T-helper 1 cell (primary cell): ENCODE data around the gene AFF1.
"Not testable (repeated sequence)": the region's sequence is repeated elsewhere in the genome, so short reads cannot be mapped to it uniquely, and the experiment has no call there.

Experiments
- DNase-seq, 5 donors: peaks; one replicate each; pipeline ENCODE4 v3.0.0-alpha.2; 2012 to 2020

Gene AFF1

DNA sequence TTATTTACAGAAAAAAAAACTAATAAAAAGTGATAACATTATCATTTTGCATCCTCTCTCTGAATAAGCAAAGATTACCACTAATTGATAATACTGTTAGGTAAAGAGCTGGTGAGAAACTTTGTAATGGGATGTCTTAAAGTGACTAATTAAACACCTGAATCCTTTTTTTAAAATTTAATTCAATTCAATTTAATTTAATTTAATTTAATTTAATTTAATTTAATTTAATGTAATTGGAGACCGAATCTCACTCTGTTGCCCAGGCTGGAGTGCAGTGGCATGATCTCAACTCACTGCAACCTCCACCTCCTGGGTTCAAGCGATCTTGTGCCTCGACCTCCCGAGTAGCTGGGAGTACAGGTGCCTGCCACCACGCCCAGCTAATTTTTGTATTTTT, 51.0 kb downstream of the AFF1 start:
- DNase-seq: not testable (repeated sequence)

DNA sequence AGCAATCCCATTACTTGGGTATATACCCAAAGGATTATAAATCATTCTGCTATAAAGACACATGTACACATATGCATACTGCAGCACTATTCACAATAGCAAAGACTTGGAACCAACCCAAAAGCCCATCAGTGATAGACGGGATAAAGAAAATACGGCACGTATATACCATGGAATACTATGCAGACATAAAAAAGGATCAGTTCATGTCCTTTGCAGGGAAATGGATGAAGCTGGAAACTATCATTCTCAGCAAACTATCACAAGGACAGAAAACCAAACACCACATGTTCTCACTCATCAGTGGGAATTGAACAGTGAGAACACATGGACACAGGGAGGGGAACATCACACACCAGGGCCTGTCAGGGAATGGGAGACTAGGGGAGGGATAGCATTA, 54.8 kb downstream of the AFF1 start:
- DNase-seq: not testable (repeated sequence)

DNA sequence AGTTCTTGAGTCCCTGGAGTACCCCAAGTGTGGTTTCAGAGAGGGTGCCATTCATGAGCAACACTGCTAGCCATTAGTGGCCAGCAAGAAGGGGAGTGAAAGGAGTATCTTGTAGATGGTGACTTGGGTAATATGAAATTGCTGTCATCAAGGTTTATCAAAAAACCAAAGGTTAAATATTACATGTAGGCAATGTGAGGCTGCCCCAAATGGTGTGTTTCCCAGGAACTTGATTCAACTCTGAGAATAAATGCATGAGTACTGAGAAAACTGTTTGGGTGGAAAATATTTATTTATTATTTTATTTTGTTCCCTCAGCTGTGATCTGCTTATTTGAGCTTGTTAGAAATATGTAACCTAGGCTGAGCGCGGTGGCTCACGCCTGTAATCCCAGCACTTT, 55.7 kb downstream of the AFF1 start:
- DNase-seq: no peak

DNA sequence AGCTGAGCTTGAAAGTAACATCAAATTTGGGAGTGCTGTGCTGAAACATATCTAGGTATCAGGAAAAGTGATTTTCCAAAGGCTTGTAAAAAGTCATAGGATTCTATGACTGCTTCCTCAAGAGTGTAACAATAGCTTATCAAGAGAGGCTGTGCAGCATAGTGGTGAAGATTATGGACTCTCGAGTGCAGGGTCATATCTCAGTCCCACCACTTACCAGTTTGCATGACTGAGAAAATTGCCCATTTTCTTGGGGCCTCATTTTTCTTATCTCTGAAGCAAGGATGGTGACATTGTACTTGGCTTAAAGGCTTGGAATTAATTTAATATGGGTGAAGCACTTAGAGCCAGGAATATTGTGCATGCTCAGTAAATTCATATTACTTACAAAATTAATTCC, 57.2 kb downstream of the AFF1 start:
- no peak for DNase-seq

DNA sequence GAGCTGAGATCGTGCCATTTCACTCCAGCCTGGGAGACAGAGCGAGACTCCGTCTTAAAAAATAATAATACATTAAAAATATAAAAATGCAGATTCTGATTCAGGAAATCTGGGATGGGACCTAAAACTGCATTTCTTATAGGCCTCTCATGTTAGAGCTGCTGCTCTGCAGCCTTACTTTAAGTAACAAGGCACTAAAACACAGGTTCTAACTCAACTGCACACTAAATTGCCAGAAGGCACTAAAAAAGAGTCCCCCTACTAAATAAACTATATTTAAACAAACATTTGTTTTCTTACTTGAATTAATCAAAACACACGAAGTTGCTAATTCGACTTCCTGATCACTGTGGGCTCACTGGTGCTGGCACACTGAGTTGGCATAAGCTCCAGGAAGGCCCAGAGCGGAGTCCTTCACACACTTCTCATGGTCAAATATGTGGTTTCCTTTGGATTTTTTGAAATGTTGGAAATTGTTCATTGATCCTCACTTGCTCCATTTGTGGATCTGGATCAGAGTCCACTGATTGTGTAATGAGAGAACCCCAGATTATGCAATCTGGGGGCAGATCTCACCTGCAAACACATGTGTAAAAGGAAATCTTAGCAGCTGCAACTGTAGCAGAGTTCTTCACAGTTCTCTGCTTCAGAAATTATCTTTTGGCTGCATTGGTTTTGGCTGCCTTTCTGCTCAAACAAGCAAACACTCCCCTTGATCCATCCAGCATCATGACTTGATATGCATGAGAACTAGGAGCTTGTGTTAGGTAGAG, 59.3 kb downstream of the AFF1 start:
- no peak for DNase-seq

DNA sequence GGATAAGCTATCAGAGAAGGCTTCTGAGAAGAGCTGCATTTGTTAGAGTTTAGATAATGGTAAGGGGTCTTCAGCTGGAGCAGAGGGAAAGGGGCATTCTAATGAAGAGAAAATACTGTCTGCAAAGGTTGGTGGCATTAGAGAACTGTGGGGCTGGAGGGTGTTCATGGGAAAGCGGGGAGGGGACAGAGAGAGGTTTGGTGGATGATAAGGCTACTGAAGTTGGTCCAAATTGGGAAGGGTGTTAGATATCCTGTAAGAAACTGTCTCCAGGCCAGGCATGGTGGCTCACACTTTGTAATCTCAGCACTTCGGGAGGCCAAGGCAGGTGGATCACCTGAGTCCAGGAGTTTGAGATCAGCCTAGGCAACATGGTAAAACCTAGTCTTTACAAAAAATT, 59.9 kb downstream of the AFF1 start:
- no peak for DNase-seq

DNA sequence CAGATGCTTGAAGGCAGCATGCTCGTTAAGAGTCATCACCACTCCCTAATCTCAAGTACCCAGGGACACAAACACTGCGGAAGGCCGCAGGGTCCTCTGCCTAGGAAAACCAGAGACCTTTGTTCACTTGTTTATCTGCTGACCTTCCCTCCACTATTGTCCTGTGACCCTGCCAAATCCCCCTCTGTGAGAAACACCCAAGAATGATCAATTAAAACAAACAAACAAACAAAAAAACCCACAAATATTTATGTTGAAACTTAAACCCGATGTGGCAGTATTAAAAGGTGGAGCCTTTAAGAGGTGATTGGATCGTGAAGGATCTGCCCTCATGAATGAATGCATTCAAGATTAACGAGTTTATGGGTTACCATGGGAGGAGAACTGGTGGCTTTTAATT, 61.7 kb downstream of the AFF1 start:
- not testable (repeated sequence) for DNase-seq

DNA sequence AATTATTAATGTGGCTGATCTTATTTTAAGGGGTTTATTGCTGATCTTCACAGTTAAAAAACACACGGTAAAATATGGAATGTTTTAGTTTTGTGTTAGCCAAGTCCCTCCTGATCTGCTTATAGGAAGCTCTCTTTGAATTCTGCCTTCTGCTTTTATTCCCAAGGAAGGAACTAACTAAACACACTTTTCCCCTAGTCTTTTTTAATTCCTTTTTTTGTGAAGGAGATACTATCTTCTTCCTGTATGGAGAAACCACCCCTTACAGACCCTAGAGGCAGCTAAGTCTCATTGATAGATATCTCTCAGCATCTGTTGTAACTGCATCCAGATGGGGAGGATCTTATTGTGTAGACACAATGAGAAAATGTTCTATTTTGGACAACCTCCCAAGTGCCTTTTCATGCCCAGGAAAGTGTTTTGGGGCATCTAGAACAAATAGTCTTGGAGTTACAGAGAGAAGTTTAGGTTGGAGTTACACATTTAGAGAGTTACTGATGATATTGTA, 64.4 kb downstream of the AFF1 start:
- no peak for DNase-seq

DNA sequence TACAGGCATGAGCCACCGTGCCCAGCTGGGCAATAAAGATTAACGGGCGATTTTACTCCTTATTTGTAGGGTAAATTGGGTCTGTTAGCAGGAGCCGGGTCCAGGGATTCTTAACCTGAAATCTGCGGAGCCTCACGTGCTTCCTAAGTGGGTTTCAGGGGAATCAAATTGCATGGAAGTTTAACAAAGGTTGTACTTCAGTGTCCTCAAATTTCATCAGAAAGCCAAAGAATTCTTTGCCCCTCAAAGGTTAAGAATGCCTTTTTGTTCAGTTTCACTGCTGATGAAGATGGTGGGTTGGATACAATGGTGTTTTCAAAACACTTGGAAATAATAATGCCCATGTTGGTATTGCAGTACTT, 67.9 kb downstream of the AFF1 start:
- DNase-seq: no peak

DNA sequence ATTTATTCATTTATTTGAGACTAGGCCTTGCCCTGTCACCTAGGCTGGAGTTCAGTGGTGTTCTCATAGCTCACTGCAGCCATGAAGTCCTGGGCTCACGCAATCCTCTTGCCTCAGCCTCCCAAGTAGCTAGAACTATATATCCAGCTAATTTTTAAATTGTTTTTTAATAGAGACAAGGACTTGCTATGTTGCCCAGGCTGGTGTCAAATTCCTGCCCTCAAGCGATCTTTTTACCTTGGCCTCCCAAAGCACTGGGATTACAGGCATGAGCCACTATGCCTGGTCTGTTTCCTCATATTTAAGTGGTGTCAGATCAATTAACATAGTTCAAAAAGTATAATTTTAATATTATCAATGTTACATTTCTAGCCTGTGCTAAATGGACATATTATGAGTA, 68.5 kb downstream of the AFF1 start:
- DNase-seq: no peak

DNA sequence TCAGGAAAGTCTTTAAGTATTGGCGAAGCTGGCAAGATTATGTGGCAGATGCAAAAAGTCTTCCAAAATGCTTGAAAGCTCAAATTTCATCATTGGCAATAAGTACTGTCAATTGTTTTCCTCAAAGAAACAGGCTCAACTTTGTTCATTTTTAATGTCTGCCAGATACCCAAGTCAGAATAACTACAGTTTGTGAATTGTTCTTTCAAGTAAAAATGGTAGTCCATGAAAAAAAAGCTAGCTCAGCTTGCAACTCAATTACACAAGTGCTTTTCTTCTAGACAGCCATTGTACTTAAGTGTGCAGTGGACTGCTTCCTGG, 70.5 kb downstream of the AFF1 start:
- DNase-seq: no peak

DNA sequence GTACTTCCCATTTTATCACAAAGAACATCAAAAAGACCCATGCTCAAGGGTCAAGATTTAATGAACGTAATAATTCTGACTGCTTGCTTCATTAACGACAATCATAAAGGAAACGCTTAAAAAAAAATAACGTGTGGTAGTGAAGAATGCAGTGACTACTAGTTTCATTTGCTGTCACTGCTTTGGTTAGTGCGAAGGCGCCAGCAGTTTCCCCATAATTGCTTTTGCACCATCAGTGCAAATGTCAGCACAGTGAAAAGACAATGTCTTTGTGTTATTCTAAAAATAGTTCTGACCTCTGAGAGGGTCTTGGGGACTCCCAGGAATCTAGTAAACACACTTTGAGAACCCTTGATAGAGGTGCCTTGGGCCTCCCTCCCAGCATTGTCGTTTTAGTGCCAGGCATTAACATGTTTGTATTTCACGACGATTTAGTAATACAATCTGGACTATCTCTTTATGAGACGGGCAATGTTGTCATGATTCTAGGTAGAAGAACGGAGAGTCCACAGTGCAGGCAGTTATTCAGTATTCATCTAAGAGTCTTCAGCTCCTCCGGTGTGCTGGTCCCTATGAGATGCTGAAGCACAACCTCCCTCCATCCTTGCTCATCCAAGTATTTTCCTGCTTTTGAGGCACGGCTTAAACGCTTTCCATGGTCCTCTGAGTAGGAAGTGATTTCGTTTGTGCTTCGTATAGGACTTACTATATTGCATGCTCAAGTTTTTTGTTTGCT, 71.0 kb downstream of the AFF1 start:
- DNase-seq: peak in 2 of 5 donors; percentile 5 to 75

DNA sequence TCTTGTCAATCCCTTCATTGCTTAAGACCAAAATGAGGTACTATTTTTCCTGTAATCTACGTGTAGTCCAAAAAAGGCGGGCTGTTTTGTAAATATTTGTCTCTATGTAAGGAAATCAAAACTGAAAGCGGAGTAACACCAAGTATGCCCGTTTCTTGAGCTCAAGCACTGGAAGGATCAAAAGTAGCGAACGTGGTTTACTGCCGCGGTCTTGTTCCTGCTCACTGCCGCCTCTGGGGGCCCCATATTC, 71.5 kb downstream of the AFF1 start:
- peak in 1 of 5 donors; percentile 91 for DNase-seq

DNA sequence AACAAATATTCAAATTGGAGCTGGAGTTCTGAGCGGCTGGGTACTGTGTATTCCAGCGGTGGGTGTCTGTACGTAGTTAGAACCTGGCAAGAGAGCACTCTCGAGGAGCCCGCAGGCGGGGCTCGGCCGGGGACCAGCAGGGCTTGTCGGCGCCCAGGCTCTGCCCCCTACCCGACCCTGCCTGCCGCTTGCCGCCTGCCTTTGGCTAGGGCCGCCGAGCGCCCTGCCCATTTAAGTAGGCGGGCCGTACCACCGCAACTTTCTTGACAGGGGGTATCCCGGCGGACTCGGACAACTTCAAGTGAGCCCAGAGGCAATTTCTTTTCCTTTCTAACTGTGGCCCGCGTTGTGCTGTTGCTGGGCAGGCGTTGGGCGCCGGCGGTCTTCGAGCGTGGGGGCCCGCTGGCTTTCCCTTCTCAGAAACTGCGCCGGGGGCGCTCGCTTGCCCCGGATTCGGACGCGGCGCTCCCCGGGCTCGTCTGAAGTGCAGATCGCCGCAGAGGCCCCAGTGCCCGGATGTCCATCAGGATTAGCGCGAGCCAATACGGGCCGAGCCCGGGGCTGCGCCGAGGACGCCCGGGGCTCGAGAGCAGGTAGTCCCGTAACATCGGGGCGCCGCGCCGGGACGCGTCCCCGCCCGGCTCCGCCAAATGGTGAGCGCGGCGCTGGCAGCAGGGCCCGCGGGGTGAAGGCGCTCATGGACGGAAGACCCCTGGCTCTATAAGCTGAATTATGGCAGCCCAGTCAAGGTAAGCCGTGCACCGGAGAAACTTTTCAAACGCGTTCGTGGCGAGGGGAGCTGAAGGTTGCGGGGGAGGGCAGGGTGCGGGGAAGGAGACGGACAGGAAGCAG, 72.1 kb downstream of the AFF1 start:
- DNase-seq: peak; percentile 77 to 94 (median 84)

DNA sequence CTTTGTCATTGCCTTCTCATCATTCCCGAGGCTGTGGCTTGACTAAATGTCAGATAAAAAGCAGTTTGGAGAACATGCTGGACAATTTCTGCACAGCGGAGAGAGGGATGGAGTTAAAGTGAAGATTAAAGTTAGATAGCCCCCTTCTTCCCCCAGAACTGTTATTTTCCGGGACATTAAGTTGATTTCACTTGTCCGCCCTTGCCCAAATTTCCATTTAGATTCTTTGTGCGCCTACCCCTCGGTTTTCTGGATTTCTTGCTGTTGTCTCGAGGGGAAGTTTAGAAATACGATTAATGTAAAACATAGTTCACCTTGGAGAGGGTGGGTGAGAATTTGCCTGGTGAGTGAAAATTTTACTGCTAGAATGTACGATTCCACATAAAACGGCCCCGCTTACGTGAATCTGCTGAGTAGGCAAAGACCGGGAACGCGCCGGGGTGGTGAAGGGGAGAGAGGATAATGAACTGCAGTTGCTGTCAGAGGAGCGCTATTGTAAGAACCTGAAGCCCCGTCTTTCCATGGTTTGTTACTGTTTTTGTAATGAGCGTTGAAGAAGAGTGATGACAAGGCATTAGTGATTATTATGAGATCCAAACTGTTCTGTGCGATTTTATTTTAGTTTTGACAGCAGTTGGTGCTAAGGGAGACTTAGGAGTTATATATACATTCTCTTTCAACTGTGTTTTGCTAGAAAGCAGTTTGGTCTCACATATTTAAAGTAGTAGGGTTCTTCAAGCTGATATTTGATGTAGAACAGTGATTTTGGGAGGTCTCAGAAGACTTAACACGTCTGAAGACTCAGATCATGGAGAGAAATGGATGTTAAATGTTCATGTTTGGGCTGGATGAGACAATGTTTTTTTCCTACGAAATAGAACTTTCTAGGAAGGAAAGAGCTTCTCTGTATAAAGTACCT, 73.0 kb downstream of the AFF1 start:
- DNase-seq: peak in 4 of 5 donors; percentile 18 to 41 (median 25)

DNA sequence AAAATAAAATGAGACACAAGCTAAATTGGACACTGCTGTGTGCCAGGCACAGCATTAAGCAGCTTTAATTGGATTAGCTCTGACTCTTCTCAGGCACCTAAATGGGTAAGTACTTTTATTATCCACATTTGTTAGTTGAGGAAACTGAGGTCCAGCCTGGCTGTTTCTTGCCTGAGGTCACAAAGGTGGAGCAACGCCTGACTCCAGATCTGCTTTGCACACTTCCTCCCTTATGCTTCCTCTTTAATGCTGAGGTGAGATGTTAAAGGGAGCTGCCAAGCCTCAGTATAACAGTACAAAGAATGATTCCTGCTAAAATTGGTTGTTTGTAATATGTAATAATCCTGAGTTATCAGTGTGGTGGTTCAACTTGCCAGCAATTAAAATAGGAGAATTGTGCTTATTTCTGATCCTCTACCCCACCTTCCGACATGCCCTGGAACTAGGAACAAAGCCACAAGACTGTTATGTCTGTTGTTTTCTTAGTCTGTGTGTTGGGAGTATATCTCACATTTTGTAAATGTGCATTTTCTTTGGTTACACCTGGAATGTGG, 74.4 kb downstream of the AFF1 start:
- no peak for DNase-seq

DNA sequence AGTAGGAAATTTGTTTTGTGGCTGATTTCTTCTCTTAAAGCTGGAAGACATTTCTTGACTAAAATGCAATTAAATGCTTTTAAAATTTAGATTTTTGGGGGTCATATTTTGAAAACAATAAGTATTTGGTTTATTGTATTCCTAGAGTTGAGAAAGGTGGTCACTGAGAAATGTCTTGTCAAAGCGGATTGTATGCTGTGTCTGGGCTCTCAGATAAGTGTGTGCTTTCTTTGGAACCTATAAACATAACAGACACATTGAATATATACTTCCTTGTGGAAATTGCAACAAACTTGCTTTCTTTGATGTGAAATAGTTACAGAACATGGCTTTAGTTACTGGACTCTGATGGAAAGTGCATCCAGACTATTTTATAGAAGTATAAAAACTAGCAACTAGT, 75.4 kb downstream of the AFF1 start:
- no peak for DNase-seq

DNA sequence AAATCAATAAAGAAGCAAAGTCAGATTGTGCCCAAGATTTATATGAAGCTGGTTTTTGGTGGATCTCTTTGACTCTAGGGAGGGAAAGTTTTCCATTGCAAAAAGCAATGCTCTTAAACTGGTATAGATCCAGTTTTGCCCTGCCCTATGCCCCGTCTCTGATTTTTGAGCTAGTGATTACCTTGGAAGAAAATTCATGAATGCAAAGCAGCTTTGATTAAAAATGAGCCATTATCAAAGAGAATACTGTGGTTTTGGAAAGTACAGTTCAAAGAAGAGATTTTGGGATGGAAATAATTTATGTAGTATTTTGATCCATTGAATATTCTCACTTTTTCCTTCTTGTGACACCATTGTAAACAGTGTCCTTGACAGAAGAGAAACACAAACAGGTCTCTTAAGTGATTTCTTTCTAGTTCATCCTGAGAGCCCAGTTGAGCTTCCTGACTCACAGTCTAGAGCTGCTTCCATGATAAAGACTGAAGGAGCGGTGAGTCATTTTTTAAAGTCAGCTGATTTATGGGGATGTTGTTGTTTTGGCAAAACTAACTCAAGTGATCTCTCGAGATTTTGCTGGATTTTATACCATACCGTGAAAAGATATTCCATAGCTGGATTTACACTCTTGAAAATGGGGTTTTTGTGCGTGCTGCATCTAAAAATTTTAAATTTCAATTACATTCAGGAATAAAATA, 76.7 kb downstream of the AFF1 start:
- DNase-seq: no peak

DNA sequence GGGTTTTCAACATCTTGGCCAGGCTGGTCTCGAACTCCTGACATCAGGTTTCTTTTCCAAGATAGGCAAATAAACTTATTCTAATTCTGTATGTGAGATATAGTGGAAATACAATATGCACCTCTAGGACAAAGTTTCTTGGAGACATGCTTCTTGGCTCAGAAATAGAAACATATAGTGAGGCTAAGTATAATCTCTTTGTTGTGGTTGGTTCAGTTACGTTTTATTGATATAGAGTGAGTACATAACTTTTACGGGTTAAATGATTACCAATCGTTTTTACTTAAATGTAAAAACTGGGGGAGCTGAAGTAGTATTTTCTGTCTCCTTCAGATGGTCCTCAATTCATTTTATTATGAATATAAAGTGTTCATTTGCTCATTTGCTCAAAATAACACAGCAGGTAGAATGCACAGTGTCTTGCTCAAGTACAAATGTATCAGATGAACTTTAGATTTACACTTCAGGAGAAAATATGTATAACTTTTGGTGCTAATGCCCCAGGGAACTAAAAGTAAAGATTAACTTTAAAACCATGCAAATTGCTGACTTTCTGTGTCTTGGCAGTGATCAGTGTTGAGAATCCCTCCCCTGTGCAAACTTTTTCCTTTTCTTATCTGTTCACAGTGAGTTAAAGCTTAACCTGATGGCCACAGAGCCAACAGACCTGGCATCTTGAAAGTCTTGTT, 77.6 kb downstream of the AFF1 start:
- no peak for DNase-seq

DNA sequence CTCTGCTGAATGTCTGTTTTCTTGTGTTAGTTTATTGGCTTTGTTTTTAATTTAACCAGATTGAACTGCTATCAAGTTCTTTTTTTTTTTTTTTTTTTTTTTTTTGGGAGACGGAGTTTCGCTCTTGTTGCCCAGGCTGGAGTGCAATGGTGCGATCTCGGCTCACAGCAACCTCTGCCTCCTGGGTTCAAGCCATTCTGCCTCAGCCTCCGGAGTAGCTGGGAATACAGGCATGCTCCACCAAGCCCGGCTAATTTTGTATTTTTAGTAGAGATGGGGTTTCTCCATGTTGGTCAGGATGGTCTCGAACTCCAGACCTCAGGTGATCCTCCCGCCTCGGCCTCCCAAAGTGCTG, 78.1 kb downstream of the AFF1 start:
- DNase-seq: not testable (repeated sequence)

DNA sequence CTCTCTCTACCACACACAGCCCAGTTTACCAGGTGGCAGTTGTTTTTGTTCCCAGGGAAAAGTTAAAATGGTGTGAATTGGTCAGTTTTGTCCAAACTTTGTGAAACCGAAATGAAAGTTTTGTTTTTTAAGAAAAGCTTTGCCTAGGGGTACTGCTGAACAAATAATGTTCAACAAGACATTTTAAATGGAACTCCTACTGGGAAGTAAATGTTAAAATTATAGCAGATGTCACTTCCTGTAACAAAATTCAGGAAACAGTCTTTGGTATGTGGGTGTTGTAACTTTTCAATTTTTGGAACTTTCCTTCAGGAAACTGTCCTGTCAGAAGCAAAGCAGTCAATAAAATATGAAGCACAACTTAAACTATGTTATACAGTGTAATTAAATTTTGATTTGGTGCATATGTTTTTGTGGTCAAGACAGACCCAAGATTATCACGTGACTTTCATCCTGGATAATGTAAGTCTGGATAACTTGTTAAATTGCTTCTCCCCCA, 79.5 kb downstream of the AFF1 start:
- no peak for DNase-seq
